ENCODE measurements around the gene PPP6R3. TPM values are rescaled to one million over a fixed set of nuclear protein-coding genes. Genes with fewer than 3 reads are reported as not detected.

The PPP6R3 gene
- polyA plus RNA-seq, 1 donor from 2014 or later = 111 TPM

- TF ChIP-seq SMC3 (conservative IDR thresholded peaks at IDR 0.05; ENCODE audit: poor library complexity) = no peak
- no peak for TF ChIP-seq RAD21 (conservative IDR thresholded peaks at IDR 0.05)
These were observed 135.7 kb downstream of the PPP6R3 start (continued) for GRCh38 chr11:68596231-68596630.

GRCh38 chr11:68598816-68599653, 138.5 kb downstream of the PPP6R3 start:
- H3K27ac ChIP-seq (ENCODE audit: low read length) = no peak overlapping the region
- H3K9me2 ChIP-seq (ENCODE audit: insufficient read depth, low read length) = no peaks in the 10 kb centered on the region
- H2AFZ ChIP-seq (ENCODE audit: low read depth, low read length) = no peak overlapping the region
- no peak overlapping the region for H3K4me2 ChIP-seq (ENCODE audit: low read length)
- no peaks in the 10 kb centered on the region for H3F3A ChIP-seq (ENCODE audit: insufficient read depth, low read length, poor library complexity, severe bottlenecking)
- TF ChIP-seq TAF1 (IDR thresholded peaks at IDR 0.05; ENCODE audit: low read depth) (no peak), POLR2AphosphoS5 (IDR thresholded peaks at IDR 0.05) (no peak), RAD21 (conservative IDR thresholded peaks at IDR 0.05) (no peak), EZH2 (IDR thresholded peaks at IDR 0.05; ENCODE audit: borderline replicate concordance, insufficient read depth, low read length, poor library complexity, severe bottlenecking) (no peak), EP300 (conservative IDR thresholded peaks at IDR 0.05; ENCODE audit: poor library complexity, severe bottlenecking) (no peak), SMC3 (conservative IDR thresholded peaks at IDR 0.05; ENCODE audit: poor library complexity) (no peak), CTCF (IDR thresholded peaks at IDR 0.05; ENCODE audit: poor library complexity, severe bottlenecking) (no peak), MXI1 (conservative IDR thresholded peaks at IDR 0.05; ENCODE audit: poor library complexity, severe bottlenecking) (no peak), REST (IDR thresholded peaks at IDR 0.05; ENCODE audit: borderline replicate concordance) (no peak)
- no peak overlapping the region for H3K4me3 ChIP-seq (ENCODE audit: low read length)
- H3K9ac ChIP-seq (ENCODE audit: low read length) = no peak overlapping the region
- H4K20me1 ChIP-seq (ENCODE audit: insufficient read depth) = no peaks in the 10 kb centered on the region
- no peaks in the 10 kb centered on the region for H3K79me2 ChIP-seq (replicated peaks; ENCODE audit: insufficient read depth, low read length)
- peaks cover 20% of the 10 kb centered on the region for H3K36me3 ChIP-seq (ENCODE audit: insufficient read depth, low read length)
- no peaks in the 10 kb centered on the region for H3K27me3 ChIP-seq (ENCODE audit: insufficient read depth, low read depth, low read length)
- no peaks in the 10 kb centered on the region for H3K9me3 ChIP-seq (ENCODE audit: low read length)

GRCh38 chr11:68601147-68601546, 140.6 kb downstream of the PPP6R3 start:
- H3K79me2 ChIP-seq (replicated peaks; ENCODE audit: insufficient read depth, low read length) = no peaks in the 10 kb centered on the region
- no peak for TF ChIP-seq CTCF (IDR thresholded peaks at IDR 0.05; ENCODE audit: poor library complexity, severe bottlenecking)
- H3K27me3 ChIP-seq (ENCODE audit: insufficient read depth, low read depth, low read length) = no peaks in the 10 kb centered on the region
- no peak overlapping the region for H3K9ac ChIP-seq (ENCODE audit: low read length)
- no peaks in the 10 kb centered on the region for H3K9me2 ChIP-seq (ENCODE audit: insufficient read depth, low read length)
- peaks cover 25% of the 10 kb centered on the region for H3K36me3 ChIP-seq (ENCODE audit: insufficient read depth, low read length)
- H3K9me3 ChIP-seq (ENCODE audit: low read length) = no peaks in the 10 kb centered on the region
- no peak overlapping the region for H3K4me3 ChIP-seq (ENCODE audit: low read length)
- H3F3A ChIP-seq (ENCODE audit: insufficient read depth, low read length, poor library complexity, severe bottlenecking) = no peaks in the 10 kb centered on the region
- no peaks in the 10 kb centered on the region for H4K20me1 ChIP-seq (ENCODE audit: insufficient read depth)
- no peak overlapping the region for H3K4me2 ChIP-seq (ENCODE audit: low read length)
- no peak overlapping the region for H3K27ac ChIP-seq (ENCODE audit: low read length)
- H2AFZ ChIP-seq (ENCODE audit: low read depth, low read length) = no peak overlapping the region

Measured in neural cell (in vitro differentiated cells).